Stimulated activated CD8-positive, alpha-beta memory T cell treated with anti-CD3 and anti-CD28 coated beads, Interleukin-15, amount 100 ng/mL, for 1 hour (primary cell): ENCODE measurements around the gene FMN1.

Experiments used
- DNase-seq: peaks from one replicate; pipeline ENCODE4 v3.0.0-alpha.2; 2020; ENCODE audit warnings: low read depth

FMN1 gene

GRCh38 chr15:33155691-33156420, 38.7 kb downstream of the FMN1 start:
- DNase-seq = no peak

- no peak for DNase-seq
Observed at GRCh38 chr15:33154351-33155166, 40.0 kb downstream of the FMN1 start.

DNA sequence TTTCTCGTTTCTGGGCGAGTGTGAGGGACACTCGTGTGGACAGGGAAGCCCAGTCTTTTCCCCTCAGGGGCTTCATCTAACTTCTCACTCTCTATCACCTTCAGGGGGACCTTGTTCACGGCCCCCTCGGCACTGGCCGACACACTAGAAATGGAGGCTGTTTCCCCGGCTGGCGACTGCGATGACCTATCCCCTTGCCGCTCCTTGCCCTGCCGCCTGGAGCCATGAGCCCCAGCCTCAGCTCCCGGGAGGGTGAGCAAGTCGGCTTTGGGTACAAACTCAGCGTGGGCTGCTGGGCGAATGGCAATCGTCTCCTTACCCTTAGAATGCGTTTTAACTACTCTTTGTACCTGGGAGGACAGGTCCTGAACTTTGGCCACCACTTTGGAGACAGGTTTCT, 41.0 kb downstream of the FMN1 start:
- DNase-seq = no peak

DNA sequence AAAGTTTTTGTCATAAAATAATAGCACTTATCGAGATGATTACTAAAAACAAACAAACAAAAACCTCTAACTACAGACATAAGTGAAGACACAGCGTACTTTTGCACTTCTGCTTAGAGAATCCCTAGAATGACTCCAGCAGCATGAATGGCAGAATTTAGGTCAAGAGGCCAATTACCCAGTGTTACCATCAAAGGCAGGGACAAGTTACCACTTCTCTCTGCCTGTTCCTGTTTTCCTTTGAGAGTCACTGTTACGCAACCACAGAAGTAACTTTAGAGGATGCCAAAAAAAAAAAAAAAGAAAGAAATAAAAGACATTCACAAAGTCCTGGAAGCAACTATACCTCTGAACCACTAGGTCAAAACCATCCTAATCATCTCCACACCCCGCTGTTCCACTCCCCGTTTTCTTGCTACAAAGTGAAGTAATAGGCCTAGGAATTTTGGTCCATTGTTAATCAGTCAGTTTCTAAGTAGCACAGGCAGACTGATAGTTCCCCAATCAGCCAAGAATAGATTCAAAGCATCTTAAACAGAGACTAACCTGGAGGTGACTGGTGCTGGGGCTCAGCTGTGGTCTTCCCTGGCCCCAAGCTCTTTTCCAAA, 41.9 kb downstream of the FMN1 start:
- no peak for DNase-seq

DNA sequence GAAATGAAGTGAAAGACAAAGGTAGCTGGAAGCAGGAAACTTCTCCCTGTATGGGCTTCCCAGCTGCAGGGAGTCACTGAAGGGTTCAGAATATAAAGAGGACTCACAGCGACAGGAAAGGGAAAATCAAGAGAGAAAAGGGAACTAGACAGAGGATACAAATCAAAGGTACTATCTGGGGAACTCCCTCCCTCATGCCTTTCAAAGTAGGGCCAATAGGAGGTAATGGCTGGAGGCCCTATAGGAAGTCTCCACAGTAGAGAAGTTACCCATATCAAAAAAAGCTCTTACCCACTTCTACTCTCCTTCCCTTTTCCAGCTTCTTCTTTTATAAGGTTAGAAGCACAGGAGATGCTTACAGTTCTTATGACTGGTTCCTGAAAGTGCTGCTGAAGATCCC, 43.5 kb downstream of the FMN1 start:
- DNase-seq = no peak

GRCh38 chr15:33150431-33150941, 44.0 kb downstream of the FMN1 start:
- no peak for DNase-seq

DNA sequence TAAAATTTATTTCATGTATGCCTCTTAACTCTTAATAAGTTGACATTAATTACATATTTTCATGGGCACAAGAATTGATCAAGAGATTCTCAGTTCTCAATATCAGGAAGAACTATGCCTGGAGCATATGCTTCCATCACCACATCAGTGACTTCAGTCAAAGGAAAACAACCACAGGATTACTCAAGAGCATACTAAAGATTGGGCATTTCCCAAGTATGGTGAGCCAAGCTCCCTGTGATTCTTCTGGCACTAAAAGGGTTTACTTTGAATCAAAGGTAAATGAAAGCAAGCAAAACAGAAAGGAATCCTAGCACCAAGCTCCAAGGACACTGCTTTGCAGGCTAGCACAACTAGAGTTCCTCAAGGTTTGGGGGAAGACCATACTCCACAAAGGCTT, 44.6 kb downstream of the FMN1 start:
- no peak for DNase-seq

- no peak for DNase-seq
Observed at GRCh38 chr15:33148129-33148751, 46.3 kb downstream of the FMN1 start.

DNA sequence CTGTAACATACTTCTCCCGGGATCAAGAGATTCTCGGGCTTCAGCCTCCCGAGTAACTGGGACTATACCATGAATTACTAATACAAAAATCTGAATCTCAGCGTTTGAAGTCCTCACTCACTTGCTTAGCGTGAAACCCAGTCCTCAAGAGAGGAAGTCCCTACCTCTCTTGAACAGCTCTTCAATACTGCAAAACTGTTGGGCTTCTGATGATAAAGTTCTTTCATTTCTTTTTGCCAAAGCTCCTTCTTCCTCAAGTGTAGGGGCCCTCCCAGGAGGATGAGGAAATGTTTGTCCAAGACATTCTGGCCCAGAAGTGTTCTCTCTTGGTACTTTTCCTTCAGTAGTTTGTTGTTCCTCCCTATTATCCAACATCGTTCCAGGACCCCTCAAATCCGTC, 48.5 kb downstream of the FMN1 start:
- no peak for DNase-seq

DNA sequence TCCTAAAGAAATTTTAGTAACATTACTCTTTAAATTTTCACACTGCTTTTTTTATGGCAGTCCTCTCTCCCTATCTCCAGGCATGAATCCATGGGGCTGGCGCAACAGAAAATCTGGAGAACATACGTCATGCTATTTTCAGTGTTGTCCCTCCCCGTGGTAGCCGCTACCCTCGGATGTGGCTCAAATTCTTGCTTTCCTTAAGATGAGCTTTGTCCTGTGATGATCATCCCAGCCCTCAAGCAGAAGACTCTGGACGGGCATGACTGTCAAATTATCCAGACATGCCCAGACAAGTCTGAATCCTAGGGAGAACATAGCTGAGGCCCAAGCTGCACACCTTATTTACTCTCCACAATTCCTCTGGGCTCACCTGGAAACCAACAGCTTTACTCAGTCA, 49.1 kb downstream of the FMN1 start:
- no peak for DNase-seq

GRCh38 chr15:33142708-33143107, 51.8 kb downstream of the FMN1 start:
- no peak for DNase-seq

- DNase-seq = no peak
Observed at GRCh38 chr15:33138000-33138399, 56.5 kb downstream of the FMN1 start.

GRCh38 chr15:33137101-33137500, 57.4 kb downstream of the FMN1 start:
- no peak for DNase-seq

GRCh38 chr15:33136353-33136752, 58.2 kb downstream of the FMN1 start:
- DNase-seq = no peak

DNA sequence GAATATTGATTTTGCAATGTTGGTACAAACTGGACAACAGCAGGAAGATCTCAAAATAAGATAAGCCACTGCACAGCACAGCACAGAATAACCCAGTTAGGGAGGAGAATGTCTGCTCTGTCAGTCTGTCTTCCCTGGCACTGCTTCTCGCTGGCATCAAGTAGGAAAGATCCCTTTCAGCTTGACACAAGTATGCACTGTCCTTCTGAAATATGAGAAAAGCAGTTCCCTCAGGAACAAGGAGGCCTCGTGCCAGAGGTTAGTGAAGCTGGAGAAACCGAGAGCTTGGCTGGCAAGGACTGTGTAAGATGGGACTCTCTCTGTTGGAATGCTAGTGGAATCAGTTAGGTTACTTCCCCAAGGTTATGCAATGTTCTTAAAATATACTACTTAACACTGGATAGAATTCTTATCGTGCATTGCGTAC, 59.1 kb downstream of the FMN1 start:
- no peak for DNase-seq

GRCh38 chr15:33132722-33133345, 61.7 kb downstream of the FMN1 start:
- no peak for DNase-seq

DNA sequence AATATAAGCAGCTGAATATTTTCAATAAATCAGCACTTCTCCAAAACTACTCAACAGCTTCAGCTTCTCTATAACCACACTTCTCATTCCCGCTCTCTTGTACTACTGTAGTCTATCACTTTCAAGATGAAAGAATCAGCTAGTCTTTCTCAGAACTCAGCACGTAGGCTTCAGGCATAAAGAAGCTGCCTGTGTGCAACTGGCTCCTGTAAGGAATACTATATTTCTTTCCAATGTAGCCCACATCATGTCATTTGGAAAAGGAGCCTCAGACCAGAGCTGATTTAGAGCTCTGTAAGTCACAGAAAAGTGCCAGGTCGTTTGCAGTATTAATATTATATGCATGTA, 62.3 kb downstream of the FMN1 start:
- DNase-seq = no peak

DNA sequence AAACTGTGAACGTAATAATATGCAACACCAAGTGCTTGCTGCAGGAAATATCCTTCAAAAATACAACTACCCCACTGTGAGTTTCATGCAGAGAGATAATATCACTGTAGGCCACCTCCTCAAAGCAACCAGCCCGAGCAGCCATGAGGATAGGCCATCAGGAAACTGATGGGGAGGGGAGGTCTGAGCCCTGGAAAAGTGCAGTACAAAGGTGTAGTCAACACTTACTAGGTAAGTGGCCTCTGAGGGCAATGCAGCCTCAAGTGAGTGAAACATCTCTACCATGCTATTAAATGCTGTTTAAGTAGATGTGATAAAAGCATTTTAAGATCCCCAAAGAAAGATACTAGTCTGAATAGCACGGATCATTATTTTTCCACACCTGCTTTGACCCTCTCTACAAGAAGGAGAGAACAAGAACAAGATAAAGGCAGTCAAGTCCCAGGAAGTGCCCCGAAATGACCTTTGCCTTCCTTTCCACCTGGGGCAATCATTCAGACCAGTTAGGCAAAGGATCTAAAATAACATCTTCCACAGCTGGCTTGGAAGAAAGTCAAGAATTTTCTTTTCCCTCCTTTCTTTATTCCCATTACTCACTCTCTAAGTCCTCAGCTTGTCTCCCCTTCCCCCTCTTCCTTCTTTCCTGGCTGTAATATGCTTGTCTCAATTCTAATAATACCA, 62.8 kb downstream of the FMN1 start:
- no peak for DNase-seq

- DNase-seq = peak; percentile 41
Observed at GRCh38 chr15:33126559-33127290, 67.8 kb downstream of the FMN1 start.

GRCh38 chr15:33125894-33126537, 68.5 kb downstream of the FMN1 start:
- no peak for DNase-seq
